Panc1 (cell line): ENCODE results near the gene SLC10A3. TPM values are rescaled to one million over a fixed set of nuclear protein-coding genes. Genes with fewer than 3 reads are reported as not detected.

ENCODE experiments used
- ATAC-seq: fragments of 200-7000 bp; cut with Tn5 transposase; 2 replicates; pipeline ENCODE4 v1.9.1; 2020; ENCODE audit warnings: mild to moderate bottlenecking, moderate library complexity
- BruUV-seq: library from RNA; stranded (reverse); fragments of 400-500 nt; replicated peaks from 2 replicates; lab custom pipeline; 2021; lab: Mats Ljungman, UMichigan
- CTCF ChIA-PET: fragments of 300-600 bp; sonication (Branson Sonifier 250); formaldehyde crosslinking; loops from one replicate; lab custom pipeline; 2022; ENCODE audit warnings: antibody characterized with exemption; lab: Charles Lee
- POLR2A ChIA-PET: fragments of 300-600 bp; sonication (Branson Sonifier 250); formaldehyde crosslinking; loops from one replicate; lab custom pipeline; 2022; ENCODE audit warnings: antibody characterized with exemption; lab: Charles Lee
- DNase-seq: peaks from one replicate; pipeline ENCODE4 v3.0.0-alpha.2; 2010; ENCODE audit warnings: low read depth, low spot score
- H3K27ac ChIP-seq: 2 replicates; pipeline ENCODE4 v1.5.1; 2011; ENCODE audit warnings: mild to moderate bottlenecking, low read length, inconsistent platforms
- H3K27me3 ChIP-seq: fragments of 200-500 bp; sonication (Bioruptor generic); 2 replicates; pipeline ENCODE4 v1.6.0; 2014; ENCODE audit warnings: low read length, inconsistent platforms; ENCODE audit not compliant: control insufficient read depth, insufficient read depth
- H3K36me3 ChIP-seq: fragments of 200-500 bp; sonication (Bioruptor generic); 2 replicates; pipeline ENCODE4 v1.5.1; 2014; ENCODE audit warnings: inconsistent platforms, mild to moderate bottlenecking, low read length, moderate library complexity; ENCODE audit not compliant: control insufficient read depth, insufficient read depth
- H3K4me1 ChIP-seq: 2 replicates; pipeline ENCODE4 v1.5.1; 2011; ENCODE audit warnings: inconsistent platforms, mild to moderate bottlenecking, low read length, moderate library complexity; ENCODE audit not compliant: control insufficient read depth, insufficient read depth
- H3K4me3 ChIP-seq, 2 experiments: 2 replicates each; pipeline ENCODE4 v1.5.1; 2011 to 2012; ENCODE audit warnings: low read depth in 2 of 2, low read length in 2 of 2, mild to moderate bottlenecking in 2 of 2, inconsistent platforms in 1 of 2, moderate library complexity in 1 of 2
- H3K9me3 ChIP-seq: fragments of 200-500 bp; sonication (Bioruptor generic); 2 replicates; pipeline ENCODE4 v1.5.1; 2014; ENCODE audit warnings: low read depth, mild to moderate bottlenecking, inconsistent platforms, low read length, moderate library complexity; ENCODE audit not compliant: control insufficient read depth, insufficient read depth
- POLR2AphosphoS5 ChIP-seq: IDR thresholded peaks from 2 replicates; pipeline ENCODE4 v1.6.1; 2012; ENCODE audit warnings: mild to moderate bottlenecking, low read depth, low read length, moderate library complexity
- SIN3A ChIP-seq: IDR thresholded peaks from 2 replicates; pipeline ENCODE4 v1.6.1; 2012; ENCODE audit warnings: low read depth, mild to moderate bottlenecking, low read length, moderate library complexity, borderline replicate concordance; ENCODE audit not compliant: insufficient read depth
- TCF7L2 ChIP-seq: IDR thresholded peaks from 2 replicates; pipeline ENCODE4 v1.6.1; 2011; ENCODE audit warnings: mild to moderate bottlenecking, low read depth, low read length, inconsistent platforms
- in situ Hi-C: cut with HindIII; loops from 2 replicates; pipeline ENCODE4 v1.10.0; 2016; ENCODE audit warnings: low sequenced_read_pairs, low pct_unique_long_range_greater_than_20kb
- intact Hi-C: fragments of 100-400 bp; cut with micrococcal nuclease; formaldehyde crosslinking; loops from one replicate; pipeline ENCODE4 v1.10.0; 2022; ENCODE audit not compliant: unreplicated experiment
- total RNA-seq: library from RNA; stranded (reverse); gene quantifications from one replicate; pipeline ENCODE4 v1.2.1, GENCODE V29; 2021; ENCODE audit not compliant: unreplicated experiment
- TF ChIP-seq, protein P1 (sequence below): fragments of 450-650 bp; IDR thresholded peaks from 2 replicates; pipeline ENCODE4 v1.5.1; 2017; ENCODE audit warnings: mild to moderate bottlenecking
- TF ChIP-seq, protein P2 (sequence below), 2 experiments: IDR thresholded peaks; 2 replicates each; pipeline ENCODE4 v1.6.1; 2011 to 2012; ENCODE audit warnings: low read depth in 2 of 2, control low read depth in 1 of 2, low read length in 1 of 2, mild to moderate bottlenecking in 1 of 2, moderate library complexity in 1 of 2; ENCODE audit not compliant: insufficient read depth in 1 of 2

SLC10A3 gene
- total RNA-seq, 1 experiment from 2014 or later, result 64.1 TPM

DNA sequence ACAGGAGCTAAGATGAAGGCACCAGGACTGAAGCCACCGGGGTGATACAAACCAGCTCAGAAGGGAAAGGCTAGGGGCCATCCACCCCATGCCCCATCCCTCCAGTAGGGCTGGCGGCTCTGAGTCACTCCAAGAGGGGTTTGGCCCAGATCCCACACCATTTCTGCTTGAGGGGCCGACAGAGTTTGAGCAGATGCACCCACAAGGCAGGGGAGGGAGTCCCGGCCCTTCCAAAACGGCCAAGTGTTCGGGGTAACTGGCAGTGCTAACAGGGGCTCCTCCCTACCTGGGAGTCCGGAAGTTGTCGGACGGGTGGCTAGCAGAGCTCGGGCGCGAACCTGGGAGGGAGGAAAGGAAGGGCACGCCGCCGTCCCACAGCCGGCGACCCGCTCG, 412 bp downstream of the SLC10A3 start:
- ATAC-seq (peak; percentile 8), DNase-seq (no peak)
- CTCF ChIA-PET, result interaction anchor here (0.6 to 0.9 kb wide), 4 partner anchors 13 to 117 kb away, joined by 3 to 11 read pairs (median 3); no protein-coding TSS in a partner anchor
- no peaks in the 10 kb centered on the region for H3K27me3 ChIP-seq
- in situ Hi-C loops, result no loop called here
- H3K9me3 ChIP-seq, result no peaks in the 10 kb centered on the region
- BruUV-seq, result no TSS peak
- no peaks in the 10 kb centered on the region for H3K36me3 ChIP-seq
- intact Hi-C loops, result no loop called here
- TF ChIP-seq, protein P1, sequence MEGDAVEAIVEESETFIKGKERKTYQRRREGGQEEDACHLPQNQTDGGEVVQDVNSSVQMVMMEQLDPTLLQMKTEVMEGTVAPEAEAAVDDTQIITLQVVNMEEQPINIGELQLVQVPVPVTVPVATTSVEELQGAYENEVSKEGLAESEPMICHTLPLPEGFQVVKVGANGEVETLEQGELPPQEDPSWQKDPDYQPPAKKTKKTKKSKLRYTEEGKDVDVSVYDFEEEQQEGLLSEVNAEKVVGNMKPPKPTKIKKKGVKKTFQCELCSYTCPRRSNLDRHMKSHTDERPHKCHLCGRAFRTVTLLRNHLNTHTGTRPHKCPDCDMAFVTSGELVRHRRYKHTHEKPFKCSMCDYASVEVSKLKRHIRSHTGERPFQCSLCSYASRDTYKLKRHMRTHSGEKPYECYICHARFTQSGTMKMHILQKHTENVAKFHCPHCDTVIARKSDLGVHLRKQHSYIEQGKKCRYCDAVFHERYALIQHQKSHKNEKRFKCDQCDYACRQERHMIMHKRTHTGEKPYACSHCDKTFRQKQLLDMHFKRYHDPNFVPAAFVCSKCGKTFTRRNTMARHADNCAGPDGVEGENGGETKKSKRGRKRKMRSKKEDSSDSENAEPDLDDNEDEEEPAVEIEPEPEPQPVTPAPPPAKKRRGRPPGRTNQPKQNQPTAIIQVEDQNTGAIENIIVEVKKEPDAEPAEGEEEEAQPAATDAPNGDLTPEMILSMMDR, result no peak
- TF ChIP-seq SIN3A, result no peak
- no peak for TF ChIP-seq POLR2AphosphoS5
- TF ChIP-seq, protein P2, sequence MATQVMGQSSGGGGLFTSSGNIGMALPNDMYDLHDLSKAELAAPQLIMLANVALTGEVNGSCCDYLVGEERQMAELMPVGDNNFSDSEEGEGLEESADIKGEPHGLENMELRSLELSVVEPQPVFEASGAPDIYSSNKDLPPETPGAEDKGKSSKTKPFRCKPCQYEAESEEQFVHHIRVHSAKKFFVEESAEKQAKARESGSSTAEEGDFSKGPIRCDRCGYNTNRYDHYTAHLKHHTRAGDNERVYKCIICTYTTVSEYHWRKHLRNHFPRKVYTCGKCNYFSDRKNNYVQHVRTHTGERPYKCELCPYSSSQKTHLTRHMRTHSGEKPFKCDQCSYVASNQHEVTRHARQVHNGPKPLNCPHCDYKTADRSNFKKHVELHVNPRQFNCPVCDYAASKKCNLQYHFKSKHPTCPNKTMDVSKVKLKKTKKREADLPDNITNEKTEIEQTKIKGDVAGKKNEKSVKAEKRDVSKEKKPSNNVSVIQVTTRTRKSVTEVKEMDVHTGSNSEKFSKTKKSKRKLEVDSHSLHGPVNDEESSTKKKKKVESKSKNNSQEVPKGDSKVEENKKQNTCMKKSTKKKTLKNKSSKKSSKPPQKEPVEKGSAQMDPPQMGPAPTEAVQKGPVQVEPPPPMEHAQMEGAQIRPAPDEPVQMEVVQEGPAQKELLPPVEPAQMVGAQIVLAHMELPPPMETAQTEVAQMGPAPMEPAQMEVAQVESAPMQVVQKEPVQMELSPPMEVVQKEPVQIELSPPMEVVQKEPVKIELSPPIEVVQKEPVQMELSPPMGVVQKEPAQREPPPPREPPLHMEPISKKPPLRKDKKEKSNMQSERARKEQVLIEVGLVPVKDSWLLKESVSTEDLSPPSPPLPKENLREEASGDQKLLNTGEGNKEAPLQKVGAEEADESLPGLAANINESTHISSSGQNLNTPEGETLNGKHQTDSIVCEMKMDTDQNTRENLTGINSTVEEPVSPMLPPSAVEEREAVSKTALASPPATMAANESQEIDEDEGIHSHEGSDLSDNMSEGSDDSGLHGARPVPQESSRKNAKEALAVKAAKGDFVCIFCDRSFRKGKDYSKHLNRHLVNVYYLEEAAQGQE (IDR thresholded peaks at IDR 0.05; ENCODE audit: insufficient read depth in 1 of 2, low read depth in 2 of 2, low read length in 1 of 2), result no peak
- no peak for TF ChIP-seq TCF7L2
- peak overlapping the region; percentile 60 to 72 for H3K4me3 ChIP-seq
- POLR2A ChIA-PET, result interaction anchor here (0.7 kb wide), 1 partner anchor 42 kb away, joined by 4 read pairs; no protein-coding TSS in a partner anchor
- peak overlapping the region; percentile 82 for H3K27ac ChIP-seq
- H3K4me1 ChIP-seq, result peaks cover 23% of the 10 kb centered on the region

DNA sequence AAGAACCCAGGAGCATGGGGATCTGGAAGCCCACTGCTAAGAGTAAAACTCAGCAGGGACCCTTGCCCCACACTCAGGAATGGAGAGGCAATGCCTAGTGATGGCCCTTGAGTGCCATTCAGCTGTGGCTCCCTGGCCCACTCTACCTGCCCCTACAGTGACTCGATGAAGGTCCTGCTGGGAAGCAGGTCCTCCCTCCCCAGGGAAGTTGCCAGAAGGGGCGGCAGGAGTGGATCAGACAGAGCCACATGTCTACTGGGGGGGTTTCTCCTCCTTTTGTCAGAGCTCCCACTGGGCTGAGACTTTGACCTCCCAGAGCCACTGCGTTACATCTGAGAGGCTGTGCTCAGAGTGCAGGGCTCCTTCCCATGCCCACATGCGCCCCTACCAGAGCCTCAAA, 1.2 kb downstream of the SLC10A3 start:
- Histone ChIP-seq H3K4me1 (peaks cover 28% of the 10 kb centered on the region), H3K27me3 (no peaks in the 10 kb centered on the region), H3K4me3 (peak overlapping the region; percentile 60 to 72), H3K27ac (peak overlapping the region; percentile 82), H3K36me3 (no peaks in the 10 kb centered on the region), H3K9me3 (no peaks in the 10 kb centered on the region)
- TF ChIP-seq SIN3A (no peak), TCF7L2 (no peak), POLR2AphosphoS5 (no peak)
- TF ChIP-seq, protein P2 (IDR thresholded peaks at IDR 0.05; ENCODE audit: insufficient read depth in 1 of 2, low read depth in 2 of 2, low read length in 1 of 2), result no peak
- TF ChIP-seq, protein P1, result no peak
- intact Hi-C loops, result no loop called here
- in situ Hi-C loops, result no loop called here
- ATAC-seq (no peak), DNase-seq (no peak)
- ChIA-PET CTCF (interaction anchor here (0.5 to 0.8 kb wide), 2 partner anchors 66 to 116 kb away, joined by 3 to 10 read pairs; no protein-coding TSS in a partner anchor), POLR2A (interaction anchor here (0.6 kb wide), 1 partner anchor 72 kb away, joined by 7 read pairs; no protein-coding TSS in a partner anchor)
- no TSS peak for BruUV-seq
